ENCODE results near the gene BRMS1.

The BRMS1 gene

GRCh38 chr11:66314561-66315497, 30.1 kb downstream of the BRMS1 start:
- H3K4me3 ChIP-seq (ENCODE audit: low read depth, low read length) = peak overlapping the region; percentile 62
- no peaks in the 10 kb centered on the region for H3K27me3 ChIP-seq
- TF ChIP-seq, protein P1, sequence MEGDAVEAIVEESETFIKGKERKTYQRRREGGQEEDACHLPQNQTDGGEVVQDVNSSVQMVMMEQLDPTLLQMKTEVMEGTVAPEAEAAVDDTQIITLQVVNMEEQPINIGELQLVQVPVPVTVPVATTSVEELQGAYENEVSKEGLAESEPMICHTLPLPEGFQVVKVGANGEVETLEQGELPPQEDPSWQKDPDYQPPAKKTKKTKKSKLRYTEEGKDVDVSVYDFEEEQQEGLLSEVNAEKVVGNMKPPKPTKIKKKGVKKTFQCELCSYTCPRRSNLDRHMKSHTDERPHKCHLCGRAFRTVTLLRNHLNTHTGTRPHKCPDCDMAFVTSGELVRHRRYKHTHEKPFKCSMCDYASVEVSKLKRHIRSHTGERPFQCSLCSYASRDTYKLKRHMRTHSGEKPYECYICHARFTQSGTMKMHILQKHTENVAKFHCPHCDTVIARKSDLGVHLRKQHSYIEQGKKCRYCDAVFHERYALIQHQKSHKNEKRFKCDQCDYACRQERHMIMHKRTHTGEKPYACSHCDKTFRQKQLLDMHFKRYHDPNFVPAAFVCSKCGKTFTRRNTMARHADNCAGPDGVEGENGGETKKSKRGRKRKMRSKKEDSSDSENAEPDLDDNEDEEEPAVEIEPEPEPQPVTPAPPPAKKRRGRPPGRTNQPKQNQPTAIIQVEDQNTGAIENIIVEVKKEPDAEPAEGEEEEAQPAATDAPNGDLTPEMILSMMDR (IDR thresholded peaks at IDR 0.05; ENCODE audit: low read depth, low read length) = no peak
- DNase-seq = no peak
- no peaks in the 10 kb centered on the region for H3K36me3 ChIP-seq
- H3K4me1 ChIP-seq = peaks cover 40% of the 10 kb centered on the region
- H3K9me3 ChIP-seq = no peaks in the 10 kb centered on the region

GRCh38 chr11:66314186-66314501, 30.8 kb downstream of the BRMS1 start:
- DNase-seq = no peak
- Histone ChIP-seq H3K36me3 (no peaks in the 10 kb centered on the region), H3K9me3 (no peaks in the 10 kb centered on the region), H3K4me1 (peaks cover 40% of the 10 kb centered on the region), H3K27me3 (no peaks in the 10 kb centered on the region), H3K4me3 (ENCODE audit: low read depth, low read length) (peak overlapping the region; percentile 62)
- TF ChIP-seq, protein P1 (IDR thresholded peaks at IDR 0.05; ENCODE audit: low read depth, low read length) = no peak

DNA sequence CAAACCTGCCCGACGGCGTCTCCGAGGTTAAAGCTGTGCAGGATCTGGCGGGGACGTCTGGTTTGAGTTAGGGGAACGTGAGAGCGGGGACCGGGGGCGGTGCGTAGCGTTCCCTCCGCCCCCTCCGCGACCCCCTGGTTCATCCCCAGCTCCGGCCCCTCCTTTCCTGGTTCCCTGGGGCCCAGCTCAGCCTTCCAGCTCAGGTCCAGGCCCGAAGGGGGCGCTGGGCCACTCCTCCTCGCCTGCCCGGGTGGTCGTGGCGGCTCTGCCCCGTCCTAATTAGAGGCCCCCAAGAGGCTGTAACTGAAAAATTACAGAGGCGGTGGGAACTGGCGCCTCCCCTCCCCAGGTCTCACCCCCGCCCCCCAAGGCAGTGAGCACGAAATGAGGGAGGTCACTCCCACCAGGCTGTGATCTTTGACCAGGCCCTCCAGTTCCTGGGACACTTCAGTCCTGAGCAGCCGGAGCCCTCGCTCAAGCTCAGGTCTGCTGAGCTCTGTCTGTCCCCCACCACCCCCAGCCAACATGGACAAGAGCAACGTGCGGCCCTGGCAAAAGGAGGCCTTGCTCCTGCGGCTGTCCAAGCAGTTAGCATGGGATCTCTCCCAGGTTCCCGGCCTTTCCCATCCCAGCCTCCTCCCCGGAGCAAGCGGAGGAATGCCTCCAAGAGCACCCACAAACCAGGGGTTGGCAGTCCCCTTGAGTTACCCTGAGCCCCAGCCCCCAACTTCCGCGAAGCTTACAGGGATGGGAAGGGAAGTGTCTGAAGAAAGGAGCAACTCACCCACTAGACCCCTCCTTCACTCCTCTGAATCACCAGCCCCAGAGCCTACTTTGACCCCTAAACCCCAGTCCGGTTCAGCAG, 31.4 kb downstream of the BRMS1 start:
- TF ChIP-seq, protein P1 (IDR thresholded peaks at IDR 0.05; ENCODE audit: low read depth, low read length) = peak; percentile 40
- Histone ChIP-seq H3K27me3 (no peaks in the 10 kb centered on the region), H3K4me1 (peaks cover 39% of the 10 kb centered on the region), H3K4me3 (ENCODE audit: low read depth, low read length) (peak overlapping the region; percentile 62), H3K9me3 (no peaks in the 10 kb centered on the region), H3K36me3 (no peaks in the 10 kb centered on the region)
- peak; percentile 45 for DNase-seq

- H3K4me3 ChIP-seq (ENCODE audit: low read depth, low read length) = peak overlapping the region; percentile 68
- DNase-seq = peak; percentile 100
- H3K36me3 ChIP-seq = no peaks in the 10 kb centered on the region
- peaks cover 31% of the 10 kb centered on the region for H3K4me1 ChIP-seq
- H3K9me3 ChIP-seq = no peaks in the 10 kb centered on the region
- no peaks in the 10 kb centered on the region for H3K27me3 ChIP-seq
- TF ChIP-seq, protein P1 (IDR thresholded peaks at IDR 0.05; ENCODE audit: low read depth, low read length) = no peak
Observed at GRCh38 chr11:66312549-66313320, 32.2 kb downstream of the BRMS1 start.

DNA sequence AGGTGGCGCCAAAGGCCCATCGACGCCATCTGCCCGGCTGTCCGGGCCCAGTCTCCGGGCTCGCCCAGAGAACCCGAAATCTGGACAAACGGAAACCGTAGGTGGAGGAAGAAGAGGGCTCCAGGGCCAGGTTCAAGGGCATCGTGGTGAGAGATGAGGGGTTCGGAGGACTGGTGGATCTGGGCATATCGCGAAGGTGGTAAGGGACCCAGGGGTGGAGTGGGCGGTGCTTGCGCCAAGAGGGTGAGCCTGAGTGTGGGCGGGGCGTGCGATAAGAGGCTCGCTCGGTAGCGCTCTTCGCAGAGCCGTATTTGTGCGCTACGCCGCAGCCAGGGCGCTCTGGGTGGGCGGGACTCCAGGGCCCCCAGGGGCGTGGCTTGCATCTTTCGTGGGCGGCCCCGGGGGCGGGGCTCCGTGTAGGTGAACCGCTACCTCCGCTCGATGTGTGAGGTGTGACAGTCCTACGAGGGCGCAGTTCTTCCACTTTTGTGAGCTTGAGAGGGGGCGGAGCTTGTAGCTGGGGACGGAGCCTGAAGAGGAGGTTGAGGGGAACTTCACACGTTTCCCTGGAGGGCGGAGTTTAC, 32.8 kb downstream of the BRMS1 start:
- no peaks in the 10 kb centered on the region for H3K27me3 ChIP-seq
- H3K9me3 ChIP-seq = no peaks in the 10 kb centered on the region
- TF ChIP-seq, protein P1 (IDR thresholded peaks at IDR 0.05; ENCODE audit: low read depth, low read length) = no peak
- peaks cover 27% of the 10 kb centered on the region for H3K4me1 ChIP-seq
- peak; percentile 97 for DNase-seq
- no peaks in the 10 kb centered on the region for H3K36me3 ChIP-seq
- peak overlapping the region; percentile 68 for H3K4me3 ChIP-seq (ENCODE audit: low read depth, low read length)
